ENCODE data around the gene SMPD3. TPM values are rescaled to one million over a fixed set of nuclear protein-coding genes. Genes with fewer than 3 reads are reported as not detected.

Gene SMPD3
- total RNA-seq, 1 donor from 2014 or later: 85.4 TPM

GRCh38 chr16:68353366-68353765 is 94.9 kb downstream of the SMPD3 start:
- Mint-ChIP-seq H3K27me3 (ENCODE audit: unreplicated experiment) (peaks cover 10% of the 10 kb centered on the region), H3K9me3 (ENCODE audit: unreplicated experiment) (peaks cover 4% of the 10 kb centered on the region), H3K27ac (ENCODE audit: unreplicated experiment) (no peak overlapping the region), H3K36me3 (ENCODE audit: unreplicated experiment) (peaks cover 5% of the 10 kb centered on the region), H3K4me1 (ENCODE audit: low read depth, unreplicated experiment) (peaks cover 18% of the 10 kb centered on the region), H3K4me3 (ENCODE audit: unreplicated experiment) (no peak overlapping the region)
- TF ChIP-seq CTCF (IDR thresholded peaks at IDR 0.05; ENCODE audit: partially characterized antibody, unreplicated experiment): no peak
- no peak for DNase-seq

- H3K36me3 Mint-ChIP-seq (ENCODE audit: unreplicated experiment): peaks cover 5% of the 10 kb centered on the region
- H3K27me3 Mint-ChIP-seq (ENCODE audit: unreplicated experiment): peaks cover 10% of the 10 kb centered on the region
- no peak for TF ChIP-seq CTCF (IDR thresholded peaks at IDR 0.05; ENCODE audit: partially characterized antibody, unreplicated experiment)
- H3K27ac Mint-ChIP-seq (ENCODE audit: unreplicated experiment): no peak overlapping the region
- no peak overlapping the region for H3K4me3 Mint-ChIP-seq (ENCODE audit: unreplicated experiment)
- no peak for DNase-seq
- H3K4me1 Mint-ChIP-seq (ENCODE audit: low read depth, unreplicated experiment): peaks cover 24% of the 10 kb centered on the region
- H3K9me3 Mint-ChIP-seq (ENCODE audit: unreplicated experiment): peaks cover 2% of the 10 kb centered on the region
Observed at GRCh38 chr16:68351991-68352431, 96.3 kb downstream of the SMPD3 start.

- peaks cover 23% of the 10 kb centered on the region for H3K4me1 Mint-ChIP-seq (ENCODE audit: low read depth, unreplicated experiment)
- H3K9me3 Mint-ChIP-seq (ENCODE audit: unreplicated experiment): peaks cover 2% of the 10 kb centered on the region
- H3K27me3 Mint-ChIP-seq (ENCODE audit: unreplicated experiment): peaks cover 11% of the 10 kb centered on the region
- no peak for DNase-seq
- no peak overlapping the region for H3K4me3 Mint-ChIP-seq (ENCODE audit: unreplicated experiment)
- H3K27ac Mint-ChIP-seq (ENCODE audit: unreplicated experiment): no peak overlapping the region
- peaks cover 5% of the 10 kb centered on the region for H3K36me3 Mint-ChIP-seq (ENCODE audit: unreplicated experiment)
- TF ChIP-seq CTCF (IDR thresholded peaks at IDR 0.05; ENCODE audit: partially characterized antibody, unreplicated experiment): no peak
Observed at GRCh38 chr16:68351463-68351862, 96.8 kb downstream of the SMPD3 start.

GRCh38 chr16:68350813-68351350 is 97.4 kb downstream of the SMPD3 start:
- Mint-ChIP-seq H3K4me3 (ENCODE audit: unreplicated experiment) (no peak overlapping the region), H3K36me3 (ENCODE audit: unreplicated experiment) (peaks cover 5% of the 10 kb centered on the region), H3K27ac (ENCODE audit: unreplicated experiment) (no peak overlapping the region), H3K27me3 (ENCODE audit: unreplicated experiment) (peaks cover 11% of the 10 kb centered on the region), H3K9me3 (ENCODE audit: unreplicated experiment) (peaks cover 2% of the 10 kb centered on the region), H3K4me1 (ENCODE audit: low read depth, unreplicated experiment) (peaks cover 23% of the 10 kb centered on the region)
- DNase-seq: no peak
- TF ChIP-seq CTCF (IDR thresholded peaks at IDR 0.05; ENCODE audit: partially characterized antibody, unreplicated experiment): no peak

GRCh38 chr16:68349838-68350410 is 98.4 kb downstream of the SMPD3 start:
- H3K27ac Mint-ChIP-seq (ENCODE audit: unreplicated experiment): no peak overlapping the region
- H3K4me3 Mint-ChIP-seq (ENCODE audit: unreplicated experiment): no peak overlapping the region
- peaks cover 10% of the 10 kb centered on the region for H3K27me3 Mint-ChIP-seq (ENCODE audit: unreplicated experiment)
- DNase-seq: no peak
- no peak for TF ChIP-seq CTCF (IDR thresholded peaks at IDR 0.05; ENCODE audit: partially characterized antibody, unreplicated experiment)
- peaks cover 5% of the 10 kb centered on the region for H3K36me3 Mint-ChIP-seq (ENCODE audit: unreplicated experiment)
- peaks cover 27% of the 10 kb centered on the region for H3K4me1 Mint-ChIP-seq (ENCODE audit: low read depth, unreplicated experiment)
- H3K9me3 Mint-ChIP-seq (ENCODE audit: unreplicated experiment): peaks cover 2% of the 10 kb centered on the region

Measured in glutamatergic neuron (in vitro differentiated cells).